Osteoblast (primary cell): ENCODE data around the gene RAMACL. TPM values are rescaled to one million over a fixed set of nuclear protein-coding genes. Genes with fewer than 3 reads are reported as not detected.

ENCODE experiments used
- DNase-seq: peaks from one replicate; pipeline ENCODE4 v3.0.0; 2011; ENCODE audit warnings: low spot score, mixed read lengths; ENCODE audit not compliant: insufficient read length; ENCODE audit errors: missing footprints
- H2AFZ ChIP-seq: 2 replicates; pipeline ENCODE4 v1.6.0; 2011; ENCODE audit warnings: mild to moderate bottlenecking, low read length
- H3K27ac ChIP-seq: 2 replicates; pipeline ENCODE4 v1.5.1; 2011; ENCODE audit warnings: mild to moderate bottlenecking, low read depth, low read length, moderate library complexity
- H3K27me3 ChIP-seq: 2 replicates; pipeline ENCODE4 v1.6.0; 2012; ENCODE audit warnings: mild to moderate bottlenecking, control low read depth, inconsistent platforms, low read length, moderate library complexity; ENCODE audit not compliant: insufficient read depth
- H3K36me3 ChIP-seq: 2 replicates; pipeline ENCODE4 v1.5.1; 2011; ENCODE audit warnings: mild to moderate bottlenecking, low read length, control low read depth, moderate library complexity; ENCODE audit not compliant: insufficient read depth
- H3K4me1 ChIP-seq: 2 replicates; pipeline ENCODE4 v1.5.1; 2011; ENCODE audit warnings: mild to moderate bottlenecking, low read length, control low read depth, moderate library complexity; ENCODE audit not compliant: insufficient read depth
- H3K4me2 ChIP-seq: 2 replicates; pipeline ENCODE4 v1.6.0; 2011; ENCODE audit warnings: mild to moderate bottlenecking, low read length; ENCODE audit not compliant: insufficient read depth
- H3K4me3 ChIP-seq: fragments of 200-600 bp; sonication (generic); 3 replicates; pipeline ENCODE4 v1.5.1; 2012; ENCODE audit warnings: mild to moderate bottlenecking, low read length, inconsistent platforms; ENCODE audit not compliant: insufficient read depth
- H3K79me2 ChIP-seq: 2 replicates; pipeline ENCODE4 v1.6.0; 2012; ENCODE audit warnings: mild to moderate bottlenecking, low read length, control low read depth, inconsistent platforms; ENCODE audit not compliant: insufficient read depth
- H3K9me3 ChIP-seq: 2 replicates; pipeline ENCODE4 v1.5.1; 2011; ENCODE audit warnings: low read depth, low read length, control low read depth
- H4K20me1 ChIP-seq: 2 replicates; pipeline ENCODE4 v1.6.0; 2012; ENCODE audit warnings: mild to moderate bottlenecking, low read length, control low read depth; ENCODE audit not compliant: insufficient read depth
- total RNA-seq: library from RNA; depleted of rRNA; stranded (reverse); fragments of >200 nt; gene quantifications from 2 replicates; pipeline ENCODE4 v1.2.3, GENCODE V29; 2012
- TF ChIP-seq, protein P1 (sequence below): IDR thresholded peaks from 2 replicates; pipeline ENCODE4 v1.5.1; 2011; ENCODE audit warnings: mild to moderate bottlenecking, low read depth, low read length, moderate library complexity; ENCODE audit errors: extremely low read depth

Gene RAMACL
- total RNA-seq, 1 donor: 3.3 TPM

DNA sequence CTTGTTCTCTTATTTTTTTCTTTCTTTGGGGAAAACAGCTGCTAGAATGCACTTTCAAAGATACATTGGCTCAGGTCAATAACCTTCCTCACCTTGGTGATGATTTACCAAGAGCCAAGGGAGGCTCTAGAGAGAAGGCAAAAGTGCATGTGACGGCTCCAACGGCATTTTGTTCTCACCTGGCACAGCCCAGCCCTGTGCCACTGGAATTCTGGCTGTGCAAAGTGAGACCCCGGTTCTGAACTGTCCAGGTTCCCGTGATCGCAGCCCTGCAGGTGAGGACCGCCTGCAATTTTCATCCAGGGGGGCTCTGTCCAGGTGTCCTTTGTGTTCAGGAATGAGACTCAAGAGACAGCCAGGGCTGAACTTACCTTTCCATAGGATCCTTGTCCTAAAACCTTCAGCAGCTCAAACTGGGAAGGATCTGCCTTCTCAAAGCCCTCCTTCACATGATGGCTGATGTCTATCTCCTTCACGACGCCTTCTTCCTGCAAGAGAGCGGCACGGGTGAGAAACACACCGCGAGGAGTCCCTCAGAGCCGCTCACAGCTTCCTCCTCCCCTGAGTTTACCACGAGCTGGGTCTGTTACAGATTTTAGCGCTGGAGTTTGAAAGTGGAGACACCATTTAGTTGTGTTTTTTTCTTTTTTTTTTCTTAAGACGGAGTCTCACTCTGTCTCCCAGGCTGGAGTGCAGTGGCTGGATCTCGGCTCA is 48.0 kb downstream of the RAMACL start:
- peaks cover 21% of the 10 kb centered on the region for H3K4me1 ChIP-seq
- no peaks in the 10 kb centered on the region for H4K20me1 ChIP-seq
- DNase-seq: no peak
- TF ChIP-seq, protein P1, sequence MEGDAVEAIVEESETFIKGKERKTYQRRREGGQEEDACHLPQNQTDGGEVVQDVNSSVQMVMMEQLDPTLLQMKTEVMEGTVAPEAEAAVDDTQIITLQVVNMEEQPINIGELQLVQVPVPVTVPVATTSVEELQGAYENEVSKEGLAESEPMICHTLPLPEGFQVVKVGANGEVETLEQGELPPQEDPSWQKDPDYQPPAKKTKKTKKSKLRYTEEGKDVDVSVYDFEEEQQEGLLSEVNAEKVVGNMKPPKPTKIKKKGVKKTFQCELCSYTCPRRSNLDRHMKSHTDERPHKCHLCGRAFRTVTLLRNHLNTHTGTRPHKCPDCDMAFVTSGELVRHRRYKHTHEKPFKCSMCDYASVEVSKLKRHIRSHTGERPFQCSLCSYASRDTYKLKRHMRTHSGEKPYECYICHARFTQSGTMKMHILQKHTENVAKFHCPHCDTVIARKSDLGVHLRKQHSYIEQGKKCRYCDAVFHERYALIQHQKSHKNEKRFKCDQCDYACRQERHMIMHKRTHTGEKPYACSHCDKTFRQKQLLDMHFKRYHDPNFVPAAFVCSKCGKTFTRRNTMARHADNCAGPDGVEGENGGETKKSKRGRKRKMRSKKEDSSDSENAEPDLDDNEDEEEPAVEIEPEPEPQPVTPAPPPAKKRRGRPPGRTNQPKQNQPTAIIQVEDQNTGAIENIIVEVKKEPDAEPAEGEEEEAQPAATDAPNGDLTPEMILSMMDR: no peak
- no peak overlapping the region for H2AFZ ChIP-seq
- H3K79me2 ChIP-seq: peaks cover 16% of the 10 kb centered on the region
- no peak overlapping the region for H3K4me3 ChIP-seq
- no peak overlapping the region for H3K27ac ChIP-seq
- H3K4me2 ChIP-seq: no peak overlapping the region
- peaks cover 31% of the 10 kb centered on the region for H3K36me3 ChIP-seq
- no peaks in the 10 kb centered on the region for H3K9me3 ChIP-seq
- H3K27me3 ChIP-seq: no peaks in the 10 kb centered on the region

DNA sequence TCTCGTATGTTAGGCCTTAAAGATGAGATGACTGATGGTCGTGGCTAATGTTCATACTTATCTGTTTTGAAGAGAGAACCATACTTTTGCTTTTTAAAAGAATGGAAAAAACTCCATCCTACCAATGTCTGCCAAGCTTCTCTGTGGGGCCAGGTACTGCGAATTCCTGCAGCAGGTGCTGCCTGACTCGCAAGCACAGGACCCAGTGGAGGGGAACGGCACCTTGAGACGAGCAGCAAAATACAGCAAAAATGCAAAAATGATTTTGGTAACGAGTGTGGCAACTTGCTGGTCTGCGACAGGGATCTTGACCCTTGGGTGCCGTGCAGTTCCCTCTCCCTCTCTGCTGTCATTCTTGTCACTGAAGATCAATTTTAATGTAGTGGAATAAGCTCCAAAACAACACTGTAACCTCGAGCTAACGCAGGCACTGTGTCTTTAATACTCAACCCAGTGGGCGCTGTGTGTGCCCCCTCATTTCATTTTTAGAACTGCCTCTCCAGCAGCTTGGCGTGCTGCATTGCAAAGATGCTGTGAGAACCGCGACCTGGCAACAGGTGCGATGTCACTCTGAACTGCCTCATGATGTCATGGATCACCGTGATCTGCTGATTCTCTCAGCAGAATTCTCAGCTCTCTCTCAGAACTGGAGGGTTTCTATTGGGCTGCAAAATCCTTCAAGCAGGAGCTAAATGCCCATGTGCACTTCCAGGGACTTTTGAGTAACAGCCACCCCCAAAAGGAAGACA is 51.6 kb downstream of the RAMACL start:
- Histone ChIP-seq H3K4me3 (no peak overlapping the region), H3K27me3 (no peaks in the 10 kb centered on the region), H3K9me3 (no peaks in the 10 kb centered on the region), H4K20me1 (no peaks in the 10 kb centered on the region), H3K36me3 (peaks cover 45% of the 10 kb centered on the region), H2AFZ (no peak overlapping the region), H3K4me1 (no peaks in the 10 kb centered on the region), H3K79me2 (peaks cover 3% of the 10 kb centered on the region), H3K4me2 (no peak overlapping the region), H3K27ac (no peak overlapping the region)
- DNase-seq: no peak
- TF ChIP-seq, protein P1: no peak

DNA sequence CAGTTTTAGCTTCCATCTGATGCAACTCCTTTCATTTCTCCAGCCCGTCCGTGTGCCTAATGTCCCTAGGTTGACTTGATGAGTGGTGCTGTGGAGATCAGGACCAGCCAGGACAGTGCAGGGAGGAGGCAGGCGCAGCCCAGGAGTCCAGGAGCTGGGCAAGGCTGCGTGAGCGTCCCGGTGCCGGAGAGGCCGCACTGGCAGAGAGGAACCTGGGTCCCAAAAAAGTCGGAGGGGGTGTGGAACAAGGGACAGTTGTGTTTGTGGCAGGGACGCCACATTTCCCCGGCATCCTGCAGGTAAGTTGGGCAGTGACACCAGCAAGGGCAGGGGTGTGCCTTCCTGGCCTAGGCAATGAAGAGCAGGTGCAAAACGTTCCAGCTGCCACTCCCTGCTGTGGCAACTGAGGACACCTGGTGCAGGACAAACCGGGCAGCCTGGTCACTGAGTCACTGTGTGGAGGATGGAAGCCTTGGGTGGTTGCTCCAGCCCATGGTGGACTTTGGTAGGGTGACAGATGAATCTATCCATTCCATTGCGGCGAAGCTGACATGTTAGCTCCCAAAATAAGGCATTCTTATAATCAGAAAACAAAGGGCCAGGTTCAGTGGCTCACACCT is 53.2 kb downstream of the RAMACL start:
- no peaks in the 10 kb centered on the region for H3K27me3 ChIP-seq
- no peaks in the 10 kb centered on the region for H4K20me1 ChIP-seq
- H3K4me1 ChIP-seq: no peaks in the 10 kb centered on the region
- H3K27ac ChIP-seq: no peak overlapping the region
- no peak overlapping the region for H3K4me3 ChIP-seq
- H2AFZ ChIP-seq: no peak overlapping the region
- DNase-seq: no peak
- H3K36me3 ChIP-seq: peaks cover 49% of the 10 kb centered on the region
- no peak overlapping the region for H3K4me2 ChIP-seq
- H3K9me3 ChIP-seq: no peaks in the 10 kb centered on the region
- TF ChIP-seq, protein P1: no peak
- H3K79me2 ChIP-seq: no peaks in the 10 kb centered on the region

Other genes with a start within 250 kb of the RAMACL start
- gene SFT2D1, start 244.1 kb downstream of the RAMACL start, total RNA-seq: 22.1 and 25.7 TPM in 2 replicates
- gene MPC1, start 203.7 kb downstream of the RAMACL start, total RNA-seq: 23.5 and 29.5 TPM in 2 replicates
- gene RPS6KA2, start 40.6 kb upstream of the RAMACL start, total RNA-seq: 112 and 113 TPM in 2 replicates